GM10847 (cell line): ENCODE results near the gene ANAPC4.

Experiments
- POLR2A ChIP-seq: IDR thresholded peaks from 2 replicates; pipeline ENCODE4 v1.6.1; 2011; ENCODE audit not compliant: insufficient read length; ENCODE audit errors: extremely low read depth

The ANAPC4 gene

GRCh38 chr4:25367877-25368276 lies 9.2 kb upstream of the ANAPC4 start:
- TF ChIP-seq POLR2A: no peak

DNA sequence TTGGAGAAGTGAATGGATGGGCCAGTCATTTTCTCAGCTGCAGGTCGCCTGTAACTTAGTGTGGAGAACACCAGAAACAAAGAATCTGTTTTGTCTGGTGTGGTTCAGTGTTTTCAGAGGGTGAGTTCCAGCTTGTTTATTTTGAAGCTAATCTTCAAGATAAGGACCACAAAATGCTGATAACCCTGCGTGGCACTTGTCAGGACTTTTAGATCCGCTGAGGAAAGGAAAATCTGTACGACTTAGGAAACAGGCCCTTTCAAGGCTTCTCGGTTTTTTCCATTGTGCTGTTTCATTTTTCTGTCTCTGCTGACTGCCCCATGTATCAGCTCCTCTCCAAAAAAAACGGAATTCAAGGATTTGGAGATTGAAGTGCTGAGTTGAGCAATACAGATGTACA lies 8.7 kb upstream of the ANAPC4 start:
- no peak for TF ChIP-seq POLR2A

- no peak for TF ChIP-seq POLR2A
Observed at GRCh38 chr4:25370242-25370641, 6.8 kb upstream of the ANAPC4 start.

GRCh38 chr4:25377572-25378436 lies 741 bp downstream of the ANAPC4 start:
- no peak for TF ChIP-seq POLR2A

DNA sequence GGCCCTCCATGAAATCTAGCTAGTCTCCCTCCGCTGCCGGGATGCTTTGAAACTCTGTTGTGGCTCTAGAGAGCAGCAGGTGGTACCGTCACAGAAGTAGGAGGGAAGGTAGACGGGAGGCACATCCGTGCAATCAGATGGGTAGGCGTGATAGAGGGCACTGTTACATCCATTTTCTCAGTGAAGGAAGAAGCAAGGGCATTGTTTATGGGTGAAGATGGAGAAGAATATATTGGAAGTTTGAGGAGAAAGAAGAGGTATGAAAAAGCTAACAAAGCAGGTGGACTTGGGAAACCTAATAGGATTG lies 1.3 kb downstream of the ANAPC4 start:
- TF ChIP-seq POLR2A: no peak

DNA sequence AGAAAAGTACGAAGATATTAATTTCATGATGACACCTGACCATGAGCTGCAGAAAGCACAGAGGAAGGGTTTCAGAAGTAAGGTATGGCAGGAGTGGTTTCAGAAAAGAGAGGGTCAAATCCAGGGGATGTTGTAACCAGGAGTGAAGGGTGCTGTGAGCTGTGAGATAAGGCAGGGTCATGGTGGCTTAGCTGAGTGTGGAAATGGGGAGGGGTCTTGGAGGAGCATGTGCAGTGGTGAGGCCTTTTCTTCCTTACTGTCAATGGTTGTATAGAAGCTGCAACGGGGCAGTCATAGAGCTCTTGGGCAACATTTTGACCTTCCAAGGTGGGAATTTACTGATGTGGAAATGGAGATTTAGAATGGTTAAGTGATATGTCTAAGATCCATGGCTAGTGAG lies 2.5 kb downstream of the ANAPC4 start:
- no peak for TF ChIP-seq POLR2A

- TF ChIP-seq POLR2A: no peak
Observed at GRCh38 chr4:25383647-25384046, 6.6 kb downstream of the ANAPC4 start.

DNA sequence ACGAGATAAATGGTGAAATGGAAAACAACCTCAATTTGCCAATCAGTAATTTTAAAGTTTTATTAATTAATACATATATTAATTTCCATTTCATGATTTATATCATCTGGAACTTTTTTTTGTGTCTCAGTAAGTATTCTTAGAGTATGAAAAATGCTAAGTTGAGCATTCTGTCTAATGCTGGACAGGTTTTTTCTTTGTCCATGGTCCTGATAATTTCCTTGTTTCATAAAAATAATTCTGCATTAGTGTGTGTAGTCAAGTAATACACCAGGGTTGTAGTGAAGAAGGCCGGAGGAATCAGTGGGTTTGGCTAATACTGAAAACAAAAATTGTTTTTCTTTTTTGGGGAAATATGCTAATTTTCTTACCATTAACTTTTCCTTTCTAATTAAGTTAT lies 9.9 kb downstream of the ANAPC4 start:
- no peak for TF ChIP-seq POLR2A

DNA sequence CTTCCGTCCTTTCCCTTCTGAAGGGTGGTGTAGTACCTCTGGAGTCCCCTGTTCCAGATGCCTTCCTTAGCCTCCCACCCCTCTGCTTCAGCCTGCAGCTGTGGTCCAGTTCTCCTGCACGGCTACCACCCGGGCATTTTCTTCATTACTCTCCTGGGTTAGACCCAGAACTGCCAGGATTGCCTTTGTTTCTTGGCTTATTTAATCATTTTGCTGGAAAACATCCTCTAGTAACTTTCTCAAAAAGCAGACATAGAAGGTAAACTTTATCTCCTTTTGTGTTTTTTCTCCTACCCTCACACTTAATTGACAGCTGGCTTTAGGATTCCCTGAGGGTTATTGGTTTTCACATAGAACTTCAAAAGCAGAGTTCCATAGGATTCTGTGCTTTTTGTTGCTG lies 20.2 kb downstream of the ANAPC4 start:
- no peak for TF ChIP-seq POLR2A

GRCh38 chr4:25399510-25399909 lies 22.4 kb downstream of the ANAPC4 start:
- TF ChIP-seq POLR2A: no peak

DNA sequence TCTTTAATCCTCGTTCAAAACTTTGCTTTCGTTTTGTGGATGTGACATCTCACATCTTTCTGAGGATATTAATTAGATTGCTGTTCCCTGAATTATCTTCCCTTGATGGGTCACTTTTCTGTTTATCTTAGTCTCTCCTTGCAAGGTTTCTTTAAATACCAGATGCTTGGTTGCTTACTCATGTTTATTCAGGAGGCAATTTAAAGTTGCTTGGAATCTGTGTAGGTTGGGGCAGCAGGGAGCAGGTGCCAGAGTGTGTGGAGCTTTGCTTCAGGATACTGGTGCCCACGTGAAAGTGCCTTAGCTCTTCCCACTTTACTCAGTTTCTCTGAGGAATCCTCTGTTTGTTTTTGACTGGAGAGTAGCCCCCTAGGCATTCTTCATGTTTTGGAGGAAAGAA lies 24.0 kb downstream of the ANAPC4 start:
- no peak for TF ChIP-seq POLR2A

DNA sequence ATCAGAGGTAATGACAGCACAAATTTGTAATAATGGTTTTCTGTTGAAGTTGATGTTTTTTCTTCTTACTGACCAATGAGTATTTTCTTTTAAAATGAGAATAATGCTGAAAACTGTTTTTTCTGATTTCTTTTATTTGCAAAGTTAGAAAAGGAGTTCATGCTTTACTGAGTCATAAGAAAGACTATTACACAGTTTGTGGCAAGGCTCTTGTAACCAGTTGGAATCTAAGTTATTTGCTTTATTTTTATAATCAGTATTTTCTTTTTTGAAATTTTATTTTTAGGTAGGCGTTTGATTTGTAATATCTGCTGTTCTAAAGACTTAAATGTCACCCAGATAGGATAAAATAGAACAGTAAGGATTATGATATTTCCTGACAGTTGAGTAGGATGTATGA lies 25.5 kb downstream of the ANAPC4 start:
- TF ChIP-seq POLR2A: no peak

GRCh38 chr4:25403699-25404098 lies 26.6 kb downstream of the ANAPC4 start:
- no peak for TF ChIP-seq POLR2A

DNA sequence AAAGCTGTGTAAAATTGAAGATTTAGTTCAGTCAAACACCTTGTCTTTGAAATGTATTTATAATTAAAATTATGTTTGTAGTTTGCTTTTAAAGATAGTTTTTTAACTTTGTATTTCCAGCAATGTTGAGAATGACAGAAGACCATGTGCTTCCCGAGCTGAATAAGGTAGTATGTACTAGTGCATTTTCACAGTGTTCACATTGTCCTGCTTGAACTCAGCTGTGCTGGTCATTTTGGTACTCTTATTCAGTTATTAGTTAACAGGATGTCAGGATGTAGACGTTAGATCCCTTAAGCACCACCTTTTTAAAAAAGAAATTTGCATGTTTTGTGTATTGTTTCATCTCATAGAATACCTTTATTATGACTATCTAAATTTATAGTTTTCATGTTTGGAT lies 28.4 kb downstream of the ANAPC4 start:
- no peak for TF ChIP-seq POLR2A

DNA sequence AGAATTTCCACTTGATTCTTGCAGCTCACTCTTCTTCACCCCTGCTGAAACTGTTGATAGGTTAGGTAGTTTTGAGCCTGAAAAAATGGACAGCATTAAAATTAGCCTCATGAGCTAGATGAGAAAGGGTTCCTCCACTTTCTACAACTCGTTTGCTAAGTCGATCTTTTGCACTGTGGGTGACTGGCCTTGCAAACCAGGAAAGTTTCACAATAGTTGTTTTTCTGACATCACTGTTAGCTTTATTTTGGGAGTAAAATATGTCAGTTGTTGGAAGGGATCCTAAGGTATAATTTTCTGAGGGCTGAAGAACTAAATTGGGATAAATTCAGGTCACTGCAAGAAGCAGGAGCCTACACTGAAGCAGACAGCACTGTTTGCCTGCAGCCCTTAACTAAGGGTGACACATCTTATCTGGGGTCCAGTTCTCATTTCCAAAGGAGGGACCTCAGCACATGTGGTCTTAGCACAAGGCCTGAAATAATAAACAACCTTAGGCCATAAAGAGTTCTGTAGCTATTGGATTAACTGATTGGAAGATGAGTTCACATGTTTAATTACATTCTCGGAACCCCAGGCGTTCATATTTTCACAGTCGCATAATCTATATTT lies 29.1 kb downstream of the ANAPC4 start:
- no peak for TF ChIP-seq POLR2A

GRCh38 chr4:25410820-25411529 lies 33.9 kb downstream of the ANAPC4 start:
- TF ChIP-seq POLR2A: no peak
